GM12878 (cell line): Measurements from ENCODE around the gene SLC4A2. TPM values are rescaled to one million over a fixed set of nuclear protein-coding genes. Genes with fewer than 3 reads are reported as not detected.
A peak's percentile ranks its signal among the peaks of the same experiment; 100 is the strongest.

Source experiments
- ATAC-seq: fragments of 200-7000 bp; cut with Tn5 transposase; 3 replicates; pipeline ENCODE4 v1.9.1; 2020; ENCODE audit warnings: mild to moderate bottlenecking, moderate library complexity
- BruUV-seq: library from RNA; stranded (reverse); fragments of 400-500 nt; replicated peaks from 2 replicates; lab custom pipeline; 2021; lab: Mats Ljungman, UMichigan
- CTCF ChIA-PET: fragments of 300-600 bp; sonication (Branson Sonifier 250); formaldehyde crosslinking; extraction: SDS; loops from one replicate; lab custom pipeline; 2021; ENCODE audit warnings: inconsistent platforms; lab: Yijun Ruan, JAX
- POLR2A ChIA-PET: fragments of 350-600 bp; formaldehyde crosslinking; extraction: SDS; loops from one replicate; lab custom pipeline; 2021; ENCODE audit warnings: inconsistent platforms; lab: Charles Lee
- RAD21 ChIA-PET: fragments of 300-600 bp; sonication (Branson Sonifier 250); formaldehyde crosslinking; loops from one replicate; lab custom pipeline; 2023; ENCODE audit warnings: antibody characterized with exemption; ENCODE audit not compliant: unreplicated experiment; lab: Charles Lee
- SMC1A ChIA-PET: fragments of 300-600 bp; sonication (Branson Sonifier 250); formaldehyde crosslinking; loops from one replicate; lab custom pipeline; 2023; ENCODE audit not compliant: unreplicated experiment, uncharacterized antibody; lab: Charles Lee
- DNase-seq: peaks from one replicate; pipeline ENCODE4 v3.0.0-alpha.2; 2011; ENCODE audit warnings: low read depth, low spot score
- FAIRE-seq: peaks from 3 replicates; lab custom pipeline; 2011; peaks lifted over from hg19 to GRCh38; lab: Jason Lieb, UNC
- H2AFZ ChIP-seq: 2 replicates; pipeline ENCODE4 v1.6.0; 2011; ENCODE audit warnings: low read depth, low read length, control low read depth; ENCODE audit not compliant: control insufficient read depth
- H3K27ac ChIP-seq: 2 replicates; pipeline ENCODE4 v1.5.1; 2011; ENCODE audit warnings: control low read depth; ENCODE audit not compliant: control insufficient read depth, insufficient read depth
- H3K27me3 ChIP-seq, 2 experiments: replicated peaks in 1 of 2; 2 replicates each; pipeline versions ENCODE4 v1.6.0 to v1.6.1; 2011; ENCODE audit warnings: low read length in 1 of 2; ENCODE audit not compliant: control insufficient read depth in 2 of 2, insufficient read depth in 2 of 2
- H3K36me3 ChIP-seq, 2 experiments: 2 replicates each; pipeline ENCODE4 v1.5.1; 2011; ENCODE audit warnings: low read length in 1 of 2; ENCODE audit not compliant: control insufficient read depth in 2 of 2, insufficient read depth in 2 of 2
- H3K4me1 ChIP-seq: 2 replicates; pipeline ENCODE4 v1.6.1; 2011; ENCODE audit warnings: mild to moderate bottlenecking, low read length, moderate library complexity, mixed read lengths; ENCODE audit not compliant: control insufficient read depth, insufficient read depth
- H3K4me2 ChIP-seq: 2 replicates; pipeline ENCODE4 v1.6.0; 2011; ENCODE audit warnings: control low read depth; ENCODE audit not compliant: control insufficient read depth, insufficient read depth
- H3K4me3 ChIP-seq: fragments of 200-600 bp; sonication (generic); 2 replicates; pipeline ENCODE4 v1.5.1; 2016
- H3K79me2 ChIP-seq: 2 replicates; pipeline ENCODE4 v1.6.0; 2011; ENCODE audit warnings: low read length; ENCODE audit not compliant: control insufficient read depth, insufficient read depth
- H3K9ac ChIP-seq: 2 replicates; pipeline ENCODE4 v1.8.0; 2011; ENCODE audit warnings: low read length, control low read depth, mixed read lengths; ENCODE audit not compliant: control insufficient read depth, insufficient read depth
- H3K9me3 ChIP-seq: replicated peaks from 3 replicates; pipeline ENCODE4 v1.5.1; 2011; ENCODE audit warnings: mild to moderate bottlenecking, low read length; ENCODE audit not compliant: control insufficient read depth, insufficient read depth
- H4K20me1 ChIP-seq: 2 replicates; pipeline ENCODE4 v1.6.0; 2011; ENCODE audit not compliant: control insufficient read depth, insufficient read depth
- BCL11A ChIP-seq: IDR thresholded peaks from 2 replicates; pipeline ENCODE4 v1.6.1; 2011; ENCODE audit warnings: low read depth, low read length
- BHLHE40 ChIP-seq, 2 experiments: fragments of 450-650 bp in 1 of 2; IDR thresholded peaks; 2 replicates each; pipeline ENCODE4 v1.6.1; 2011 to 2017; ENCODE audit warnings: low read depth in 2 of 2, borderline replicate concordance in 1 of 2, improper control_type of control experiment in 1 of 2, low read length in 1 of 2, mild to moderate bottlenecking in 1 of 2
- E4F1 ChIP-seq: fragments of 450-650 bp; IDR thresholded peaks from 2 replicates; pipeline ENCODE4 v1.6.1; 2018; ENCODE audit warnings: borderline replicate concordance, mild to moderate bottlenecking; ENCODE audit not compliant: partially characterized antibody
- KAT2A ChIP-seq: conservative IDR thresholded peaks from 2 replicates; pipeline ENCODE4 v1.6.1; 2011; ENCODE audit warnings: low read depth, low read length; ENCODE audit not compliant: control insufficient read depth
- NR2C2 ChIP-seq: IDR thresholded peaks from 2 replicates; pipeline ENCODE4 v1.6.1; 2011; ENCODE audit warnings: borderline replicate concordance, low read depth; ENCODE audit not compliant: control insufficient read depth, insufficient read length
- POLR2AphosphoS2 ChIP-seq: IDR thresholded peaks from 2 replicates; pipeline ENCODE4 v1.6.1; 2011; ENCODE audit warnings: low read depth, mild to moderate bottlenecking, low read length, improper control_type of control experiment, moderate library complexity
- POLR2AphosphoS5 ChIP-seq: IDR thresholded peaks from 2 replicates; pipeline ENCODE4 v1.6.1; 2011; ENCODE audit warnings: mild to moderate bottlenecking, low read length, inconsistent platforms
- SIX5 ChIP-seq: IDR thresholded peaks from 2 replicates; pipeline ENCODE4 v1.6.1; 2011; ENCODE audit warnings: mild to moderate bottlenecking, low read depth, low read length, moderate library complexity; ENCODE audit not compliant: severe bottlenecking
- SMARCA5 ChIP-seq: fragments of 450-650 bp; IDR thresholded peaks from 2 replicates; pipeline ENCODE4 v1.6.1; 2017; ENCODE audit warnings: mild to moderate bottlenecking
- USF1 ChIP-seq: IDR thresholded peaks from 2 replicates; pipeline ENCODE4 v1.6.1; 2011; ENCODE audit warnings: borderline replicate concordance, low read depth, mild to moderate bottlenecking, moderate library complexity, mixed read lengths, low read length; ENCODE audit not compliant: insufficient read depth; ENCODE audit errors: extremely low read length
- ZNF592 ChIP-seq: fragments of 450-650 bp; IDR thresholded peaks from 2 replicates; pipeline ENCODE4 v1.6.1; 2017; ENCODE audit warnings: mild to moderate bottlenecking, moderate library complexity
- WGBS: methylation state at CpG from one replicate; pipeline ENCODE4 v1.1.6; 2016; ENCODE audit warnings: low lambda C conversion rate; ENCODE audit not compliant: insufficient replicate concordance, insufficient coverage; ENCODE audit errors: missing lambda C conversion rate; 5-methylcytosine and 5-hydroxymethylcytosine counted together
- in situ Hi-C: fragments of 300-500 bp; cut with MboI; formaldehyde crosslinking; loops from 9 replicates; pipeline ENCODE4 v1.14.3; 2018; ENCODE audit warnings: mixed read lengths
- intact Hi-C: fragments of 100-400 bp; cut with micrococcal nuclease; formaldehyde crosslinking; loops from one replicate; pipeline ENCODE4 v1.14.2; 2022; ENCODE audit not compliant: unreplicated experiment
- polyA plus RNA-seq, 11 experiments: library from polyadenylated mRNA; depleted of rRNA in 4 of 11; unstranded in 6 of 11; stranded (reverse) in 5 of 11; fragments of >200 nt; fragmentation: Nextera tagmentation in 4 of 11; fragmentation: Illumina TruSeq in 1 of 11; extraction: Ambion mirVana in 4 of 11; extraction: Trizol in 1 of 11; gene quantifications; 1 replicate in 1 of 11; 2 replicates in 10 of 11; pipeline versions ENCODE4 v1.2.1 to v1.2.3, GENCODE V29; 2011 to 2016; ENCODE audit warnings: inconsistent platforms in 2 of 11, missing spikeins in 2 of 11, low read depth in 1 of 11
- total RNA-seq, 4 experiments: library from RNA; depleted of rRNA in 3 of 4; stranded (reverse); fragments of >200 nt in 3 of 4; fragmentation: Illumina TruSeq in 1 of 4; extraction: Trizol in 1 of 4; gene quantifications; 2 replicates each; pipeline versions ENCODE4 v1.2.1 to v1.2.3, GENCODE V29; 2013 to 2021

SLC4A2 gene
- total and polyA plus RNA-seq, 10 of the 15 experiments (the other 5 are each of a cell fraction or from before 2014, with no cell fraction given), result 2.7 to 78.6 (median 30.1) TPM

GRCh38 chr7:151059367-151060112 lies at the start of gene SLC4A2 (continued):
- TF ChIP-seq NR2C2 (no peak), POLR2AphosphoS2 (no peak), BHLHE40 (IDR thresholded peaks at IDR 0.05; ENCODE audit: borderline replicate concordance in 1 of 2, low read depth in 2 of 2, low read length in 1 of 2) (peak in 1 of 2 experiments; percentile 44; a peak in 1 of 4 replicates), BCL11A (no peak)

- no peaks in the 10 kb centered on the region for H4K20me1 ChIP-seq
Measured at GRCh38 chr7:151010037-151010306, 49.4 kb upstream of the SLC4A2 start.

More at GRCh38 chr7:151010037-151010306, 49.4 kb upstream of the SLC4A2 start:
- H2AFZ ChIP-seq, result no peak overlapping the region
- H3K4me3 ChIP-seq, result no peak overlapping the region
- no peaks in the 10 kb centered on the region for H3K9me3 ChIP-seq
- WGBS, result 17% methylated on average over 7 of the region's 7 CpGs
- H3K4me2 ChIP-seq, result no peak overlapping the region
- FAIRE-seq, result no peak
- no peaks in the 10 kb centered on the region for H3K79me2 ChIP-seq
- H3K36me3 ChIP-seq, result no peaks in the 10 kb centered on the region
- ChIA-PET RAD21 (interaction anchor here (1.3 kb wide), 1 partner anchor 18 kb away, joined by 3 read pairs; the partner anchor contains the start of gene ABCB8), SMC1A (interaction anchor here (1.4 kb wide), 1 partner anchor 18 kb away, joined by 5 read pairs; the partner anchor contains the start of gene ABCB8), CTCF (interaction anchor here (0.6 to 4.3 kb wide), 11 partner anchors 8 to 507 kb away, joined by 3 to 35 read pairs (median 5); partner anchors contain the start of genes ABCB8 and ATG9B), POLR2A (interaction anchor here (0.6 kb wide), 2 partner anchors 15 to 244 kb away, joined by 3 read pairs; no protein-coding TSS in a partner anchor)
- TF ChIP-seq USF1 (no peak), ZNF592 (no peak), SMARCA5 (no peak), E4F1 (no peak), KAT2A (no peak), SIX5 (no peak), POLR2AphosphoS5 (no peak)
- in situ Hi-C loops, result no loop called here
- intact Hi-C loops, result loop anchor here (5.0 kb wide), 1 partner anchor 102 kb away; no protein-coding TSS in a partner anchor
- BruUV-seq, result no TSS peak
- no peak for DNase-seq
- no peak for ATAC-seq
- H3K9ac ChIP-seq, result no peak overlapping the region
- no peaks in the 10 kb centered on the region; a peak in 1 of 4 replicates for H3K27me3 ChIP-seq
- H3K27ac ChIP-seq, result no peak overlapping the region
- peaks cover 6% of the 10 kb centered on the region for H3K4me1 ChIP-seq
